PC-3 (cell line): Measurements from ENCODE around the gene SLC2A13.

Experiments used
- EZH2 ChIP-seq: fragments of 300-600 bp; sonication (generic); IDR thresholded peaks from one replicate; pipeline ENCODE4 v1.6.1; 2017; ENCODE audit warnings: antibody characterized with exemption, mild to moderate bottlenecking, low read length; ENCODE audit not compliant: unreplicated experiment
- TF ChIP-seq, protein P1 (sequence below): fragments of 300-600 bp; sonication (generic); conservative IDR thresholded peaks from 2 replicates; pipeline ENCODE4 v1.5.1; 2017; ENCODE audit warnings: antibody characterized with exemption, low read depth, mild to moderate bottlenecking, low read length

DNA sequence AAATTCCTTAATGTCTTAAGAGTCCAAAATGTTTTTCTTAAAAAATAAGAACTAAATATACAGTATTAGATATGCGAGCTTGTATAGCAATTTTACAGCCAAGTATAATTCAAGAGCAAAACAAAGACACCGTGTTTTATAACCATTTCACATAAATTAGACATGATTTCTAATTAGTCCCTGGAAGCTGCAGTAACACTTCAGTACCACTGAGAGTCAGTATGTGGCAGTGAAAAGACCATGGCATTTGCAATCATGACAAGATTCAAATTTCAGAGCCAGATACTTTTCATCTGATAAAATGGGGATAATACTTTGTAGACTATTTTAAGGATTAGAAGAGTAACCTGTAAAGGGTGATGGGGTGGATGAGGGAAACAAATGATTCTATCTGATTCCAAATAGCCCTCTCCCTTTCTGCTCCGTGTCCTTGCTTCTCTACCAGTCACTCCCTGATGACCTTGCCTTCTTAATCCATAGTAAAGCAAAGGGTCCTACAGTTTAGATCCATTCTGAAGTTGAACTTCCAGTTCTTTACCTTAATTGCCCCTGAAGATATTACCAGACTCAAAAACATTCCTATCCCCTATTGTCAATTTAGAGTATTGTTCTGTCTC is 340.8 kb downstream of the SLC2A13 start:
- TF ChIP-seq, protein P1, sequence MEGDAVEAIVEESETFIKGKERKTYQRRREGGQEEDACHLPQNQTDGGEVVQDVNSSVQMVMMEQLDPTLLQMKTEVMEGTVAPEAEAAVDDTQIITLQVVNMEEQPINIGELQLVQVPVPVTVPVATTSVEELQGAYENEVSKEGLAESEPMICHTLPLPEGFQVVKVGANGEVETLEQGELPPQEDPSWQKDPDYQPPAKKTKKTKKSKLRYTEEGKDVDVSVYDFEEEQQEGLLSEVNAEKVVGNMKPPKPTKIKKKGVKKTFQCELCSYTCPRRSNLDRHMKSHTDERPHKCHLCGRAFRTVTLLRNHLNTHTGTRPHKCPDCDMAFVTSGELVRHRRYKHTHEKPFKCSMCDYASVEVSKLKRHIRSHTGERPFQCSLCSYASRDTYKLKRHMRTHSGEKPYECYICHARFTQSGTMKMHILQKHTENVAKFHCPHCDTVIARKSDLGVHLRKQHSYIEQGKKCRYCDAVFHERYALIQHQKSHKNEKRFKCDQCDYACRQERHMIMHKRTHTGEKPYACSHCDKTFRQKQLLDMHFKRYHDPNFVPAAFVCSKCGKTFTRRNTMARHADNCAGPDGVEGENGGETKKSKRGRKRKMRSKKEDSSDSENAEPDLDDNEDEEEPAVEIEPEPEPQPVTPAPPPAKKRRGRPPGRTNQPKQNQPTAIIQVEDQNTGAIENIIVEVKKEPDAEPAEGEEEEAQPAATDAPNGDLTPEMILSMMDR: peak; percentile 91
- TF ChIP-seq EZH2: no peak
